OCI-M1 (cell line): Measurements from ENCODE around the gene TRERF1.

ENCODE experiments used
- DNase-seq: peaks from one replicate; lab custom pipeline; 2025; lab: John Stamatoyannopoulos, UW

TRERF1 gene

DNA sequence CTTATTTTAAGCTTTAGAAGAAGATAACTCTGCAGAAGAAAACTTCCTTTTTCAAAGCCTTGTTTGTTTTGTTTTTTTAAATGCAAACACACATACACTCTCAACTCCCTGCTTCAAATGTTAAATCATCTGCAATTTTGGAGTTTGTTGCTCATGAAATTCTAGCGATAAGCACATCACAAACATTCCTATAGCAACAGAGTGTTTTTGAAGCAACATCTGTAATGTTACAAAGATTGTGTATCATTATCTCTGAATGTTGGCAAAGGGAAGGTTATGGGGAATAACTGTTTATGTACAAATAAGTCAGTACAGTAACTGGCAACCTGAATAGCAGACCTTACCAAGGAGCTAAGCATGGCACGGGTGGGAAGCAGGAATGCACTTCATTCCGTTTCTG, 149.3 kb downstream of the TRERF1 start:
- no peak for DNase-seq

- DNase-seq, result no peak
Measured at GRCh38 chr6:42301986-42302385, 149.7 kb downstream of the TRERF1 start.

DNA sequence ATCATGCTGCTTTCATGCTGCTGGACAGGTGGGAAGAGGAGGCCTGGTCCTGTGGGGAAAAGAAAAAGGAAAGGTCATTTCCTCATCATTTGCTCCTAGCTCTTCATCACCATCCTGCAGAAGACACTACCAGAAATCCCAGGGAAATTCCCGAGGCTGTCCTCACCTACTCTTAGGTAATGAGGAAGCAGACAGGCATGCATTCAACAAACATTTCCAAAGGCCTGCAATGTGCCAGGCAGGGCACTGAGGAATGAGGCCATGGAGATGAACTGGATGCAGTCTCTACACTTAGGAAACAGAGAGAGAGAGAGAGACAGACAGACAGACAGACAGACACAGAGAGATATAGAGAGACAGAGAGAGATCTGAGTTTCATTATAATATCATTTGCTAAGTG, 151.0 kb downstream of the TRERF1 start:
- no peak for DNase-seq

GRCh38 chr6:42300185-42300584, 151.5 kb downstream of the TRERF1 start:
- no peak for DNase-seq

DNA sequence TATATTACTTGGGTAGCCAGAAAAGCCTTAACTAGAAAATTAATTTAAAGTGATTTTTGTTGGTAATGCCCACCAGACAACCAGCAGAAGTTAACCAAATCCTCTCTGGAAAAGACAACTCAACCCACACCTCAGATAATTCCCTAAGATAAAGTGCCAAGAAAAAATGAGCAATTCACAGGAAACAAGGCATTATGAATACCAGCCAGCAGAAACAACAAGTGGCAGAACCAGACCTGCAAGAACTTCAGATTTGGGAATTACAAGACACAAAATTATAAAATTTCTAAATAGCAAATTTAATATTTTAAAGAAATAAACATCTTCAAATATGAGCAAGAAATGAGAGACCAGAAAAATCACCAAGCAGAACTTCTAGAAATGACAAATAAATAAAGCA, 154.1 kb downstream of the TRERF1 start:
- no peak for DNase-seq

DNA sequence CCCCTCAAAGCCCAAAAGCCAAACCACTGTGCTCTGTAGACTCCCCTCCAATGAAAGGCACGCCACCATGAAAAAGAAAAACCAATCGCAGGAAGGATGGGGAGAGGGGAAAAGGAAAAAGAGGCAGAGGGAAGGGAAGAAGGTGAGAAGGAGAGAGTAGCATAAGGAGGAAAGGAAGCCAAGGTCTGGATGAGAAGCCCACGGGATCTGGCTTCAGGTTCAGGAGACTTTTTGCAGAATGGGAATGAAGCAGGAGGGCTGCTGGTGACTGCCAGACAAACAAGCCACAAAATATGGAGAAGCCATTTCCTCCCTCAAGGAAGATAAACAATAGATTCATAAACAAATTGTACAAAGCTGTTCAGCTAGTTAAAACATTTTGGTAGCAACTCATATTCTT, 155.1 kb downstream of the TRERF1 start:
- no peak for DNase-seq

DNA sequence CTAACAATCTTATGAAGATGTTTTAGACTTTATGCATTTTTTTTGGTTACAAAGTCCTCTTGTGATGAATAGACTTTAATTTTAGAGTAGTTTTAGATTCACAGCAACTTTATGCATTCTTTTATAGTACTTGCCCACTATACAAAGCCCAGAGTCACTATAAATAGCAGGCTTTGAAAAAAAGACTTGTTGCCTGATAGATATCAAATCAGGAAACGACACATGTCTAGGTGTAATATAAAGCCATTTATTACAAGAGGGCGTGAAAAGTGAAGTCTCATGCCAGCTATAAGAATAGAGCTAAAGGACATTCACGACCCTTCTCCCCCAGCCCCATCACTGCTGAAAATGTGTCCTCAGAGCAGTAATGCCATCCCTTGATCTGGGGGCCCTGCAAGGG, 156.0 kb downstream of the TRERF1 start:
- DNase-seq, result no peak

DNA sequence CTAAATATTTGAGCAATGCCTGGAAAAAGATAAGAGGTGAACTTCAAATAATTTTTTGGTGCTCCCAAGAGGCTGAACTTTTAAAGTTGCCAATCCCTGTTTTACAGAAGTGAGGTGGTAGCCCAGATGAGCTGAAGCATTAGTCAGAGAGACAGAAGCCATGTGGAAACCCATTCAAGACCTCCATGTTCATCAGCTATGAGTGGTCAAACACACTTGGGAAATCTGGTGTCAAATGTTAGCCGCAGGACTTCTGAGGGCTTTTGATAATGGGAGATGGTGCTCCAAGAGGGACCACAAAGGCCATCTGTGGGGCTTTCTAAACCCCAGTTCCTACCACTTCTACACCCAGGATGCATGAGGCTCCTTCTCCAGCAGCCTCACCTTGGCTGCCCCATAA, 156.5 kb downstream of the TRERF1 start:
- DNase-seq, result no peak

- no peak for DNase-seq
Measured at GRCh38 chr6:42294759-42295158, 157.0 kb downstream of the TRERF1 start.

- no peak for DNase-seq
Measured at GRCh38 chr6:42293386-42293977, 158.2 kb downstream of the TRERF1 start.

- DNase-seq, result no peak
Measured at GRCh38 chr6:42292004-42292740, 159.6 kb downstream of the TRERF1 start.

- DNase-seq, result no peak
Measured at GRCh38 chr6:42287756-42288155, 164.0 kb downstream of the TRERF1 start.

- no peak for DNase-seq
Measured at GRCh38 chr6:42281570-42281969, 170.2 kb downstream of the TRERF1 start.

DNA sequence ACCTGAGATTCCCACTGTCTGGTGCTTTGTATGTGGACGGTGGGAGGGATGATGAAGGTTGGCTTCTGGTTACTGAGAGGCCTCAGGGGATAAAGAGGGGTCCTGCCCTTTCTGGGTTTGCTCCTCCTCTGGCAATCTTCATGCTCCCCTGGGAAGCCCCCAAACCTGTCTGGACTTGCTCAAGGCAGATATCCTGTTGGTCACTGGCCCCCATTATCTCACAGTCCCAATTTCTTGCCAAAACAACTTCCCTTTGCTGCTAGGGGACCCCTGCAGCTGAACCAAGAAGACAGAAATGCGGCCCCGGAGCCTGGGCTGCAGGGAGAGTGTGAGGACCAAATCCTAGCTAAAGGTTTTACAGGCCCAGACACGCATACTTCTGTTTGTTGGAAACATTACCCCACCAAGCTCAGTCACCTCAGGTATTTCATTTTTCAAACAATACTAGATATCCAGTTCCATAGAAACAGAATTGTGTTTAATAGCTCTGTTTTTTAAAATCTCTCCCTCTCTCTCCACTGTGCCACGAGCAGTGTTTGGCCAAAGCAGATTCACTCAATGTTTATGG, 170.7 kb downstream of the TRERF1 start:
- DNase-seq, result no peak

- no peak for DNase-seq
Measured at GRCh38 chr6:42279966-42280629, 171.6 kb downstream of the TRERF1 start.

- no peak for DNase-seq
Measured at GRCh38 chr6:42279144-42279781, 172.5 kb downstream of the TRERF1 start.

- DNase-seq, result no peak
Measured at GRCh38 chr6:42278131-42278853, 173.4 kb downstream of the TRERF1 start.

DNA sequence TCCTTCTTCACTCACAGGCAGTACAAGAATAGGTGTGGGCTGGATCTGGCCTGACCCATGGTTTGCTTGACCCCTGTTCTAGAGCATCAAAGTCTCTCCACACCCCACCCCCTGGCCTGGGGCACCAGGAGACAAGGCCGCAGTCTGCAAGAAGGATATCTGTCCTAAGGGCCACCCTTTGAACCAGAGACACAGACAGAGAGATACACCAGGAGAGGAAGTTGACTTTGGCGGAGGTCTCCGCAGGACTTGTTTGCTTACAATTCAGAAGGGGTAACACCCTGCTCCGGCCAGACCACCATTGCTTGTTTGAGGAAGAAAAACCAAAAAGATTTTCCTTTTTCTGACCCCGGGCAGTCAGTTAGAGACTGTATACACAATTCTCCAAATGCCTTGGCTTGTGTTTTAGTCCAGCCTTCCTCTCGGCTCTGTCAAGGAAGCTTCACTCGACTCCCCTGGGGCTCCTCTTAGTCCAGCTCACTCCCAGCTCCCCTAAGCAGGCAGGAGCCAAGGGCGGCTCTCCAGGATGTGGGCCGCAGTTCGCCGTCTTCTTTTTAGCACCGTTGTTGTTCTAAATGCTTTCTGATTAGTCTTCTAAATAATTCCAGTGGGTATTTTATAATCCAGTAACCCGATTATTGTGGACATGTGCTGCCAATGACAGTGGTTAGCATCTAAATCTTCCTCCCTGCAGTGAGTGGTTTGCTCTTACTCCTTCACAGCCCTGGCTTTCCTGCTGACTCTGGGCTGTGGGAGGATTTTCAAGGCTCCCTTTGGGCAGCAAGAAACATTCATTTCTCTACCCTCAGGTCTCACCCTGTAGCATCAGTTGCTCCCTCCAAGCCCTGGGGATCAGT, 175.5 kb downstream of the TRERF1 start:
- DNase-seq, result no peak

GRCh38 chr6:42275376-42276033, 176.2 kb downstream of the TRERF1 start:
- DNase-seq, result no peak

DNA sequence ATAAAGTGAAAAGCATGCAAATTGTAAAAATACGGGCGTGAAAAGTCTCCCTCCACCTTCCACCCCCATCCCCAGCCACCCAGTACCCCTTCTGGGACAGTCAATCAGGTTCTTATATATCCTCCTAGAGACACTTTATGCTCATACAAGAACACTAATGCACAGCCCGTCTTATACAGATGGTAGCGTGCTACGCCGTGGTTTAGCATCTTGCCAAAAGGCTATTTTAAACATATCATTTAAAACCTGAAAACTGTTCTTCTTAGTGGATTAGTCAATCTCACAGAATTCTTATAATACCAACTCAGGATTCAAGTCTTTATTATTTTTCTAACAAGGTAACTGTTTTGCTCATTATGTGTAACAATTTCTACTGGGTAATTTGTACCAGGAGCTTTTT, 176.8 kb downstream of the TRERF1 start:
- no peak for DNase-seq
